Activated T-helper 1 cell treated with Interleukin-2 at 50 U/mL for 16 hours (primary cell): Measurements from ENCODE around the gene ACOX3.
"Not testable (repeated sequence)": the region's sequence is repeated elsewhere in the genome, so short reads cannot be mapped to it uniquely, and the experiment has no call there.

ENCODE experiments used
- DNase-seq: peaks from one replicate; pipeline ENCODE4 v3.0.0-alpha.2; 2020; ENCODE audit warnings: low read depth

ACOX3 gene

DNA sequence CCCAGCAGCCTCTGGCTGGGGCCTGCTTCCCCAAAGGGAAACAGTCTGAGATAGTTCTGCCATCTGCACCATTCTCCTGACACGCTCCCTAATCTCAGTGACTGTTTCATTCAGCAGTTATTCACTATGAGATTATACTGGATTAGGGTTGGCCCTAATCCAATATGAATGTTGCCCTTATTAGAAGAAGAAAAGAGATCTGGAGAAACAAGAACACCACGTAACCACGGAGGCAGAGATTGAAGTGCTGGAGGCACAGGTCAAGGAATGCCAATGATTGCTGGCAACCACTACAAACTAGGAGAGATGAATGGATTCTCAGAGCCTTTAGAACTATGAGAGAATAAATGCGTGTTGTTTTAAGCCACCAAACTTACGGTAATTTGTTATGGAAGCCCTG, 7.4 kb downstream of the ACOX3 start:
- DNase-seq = no peak

DNA sequence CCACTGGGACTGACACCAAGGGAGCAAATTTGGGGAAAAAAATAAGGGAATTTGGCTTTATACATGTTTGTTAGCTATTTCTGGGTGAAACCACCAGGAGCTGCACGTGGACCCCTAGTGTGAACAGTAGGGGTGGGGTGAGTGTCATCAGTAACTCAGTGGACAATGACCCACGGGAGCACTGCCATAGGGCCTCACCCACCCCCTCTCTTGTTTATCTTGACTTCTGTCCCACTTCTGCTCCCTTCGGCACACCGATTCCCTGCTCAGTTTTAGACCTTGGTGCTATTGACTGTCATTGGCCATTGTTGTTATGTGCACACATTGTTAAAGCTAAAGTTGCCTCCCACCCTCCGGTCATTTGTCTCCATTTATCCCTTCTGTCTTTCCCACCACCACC, 9.0 kb downstream of the ACOX3 start:
- no peak for DNase-seq

DNA sequence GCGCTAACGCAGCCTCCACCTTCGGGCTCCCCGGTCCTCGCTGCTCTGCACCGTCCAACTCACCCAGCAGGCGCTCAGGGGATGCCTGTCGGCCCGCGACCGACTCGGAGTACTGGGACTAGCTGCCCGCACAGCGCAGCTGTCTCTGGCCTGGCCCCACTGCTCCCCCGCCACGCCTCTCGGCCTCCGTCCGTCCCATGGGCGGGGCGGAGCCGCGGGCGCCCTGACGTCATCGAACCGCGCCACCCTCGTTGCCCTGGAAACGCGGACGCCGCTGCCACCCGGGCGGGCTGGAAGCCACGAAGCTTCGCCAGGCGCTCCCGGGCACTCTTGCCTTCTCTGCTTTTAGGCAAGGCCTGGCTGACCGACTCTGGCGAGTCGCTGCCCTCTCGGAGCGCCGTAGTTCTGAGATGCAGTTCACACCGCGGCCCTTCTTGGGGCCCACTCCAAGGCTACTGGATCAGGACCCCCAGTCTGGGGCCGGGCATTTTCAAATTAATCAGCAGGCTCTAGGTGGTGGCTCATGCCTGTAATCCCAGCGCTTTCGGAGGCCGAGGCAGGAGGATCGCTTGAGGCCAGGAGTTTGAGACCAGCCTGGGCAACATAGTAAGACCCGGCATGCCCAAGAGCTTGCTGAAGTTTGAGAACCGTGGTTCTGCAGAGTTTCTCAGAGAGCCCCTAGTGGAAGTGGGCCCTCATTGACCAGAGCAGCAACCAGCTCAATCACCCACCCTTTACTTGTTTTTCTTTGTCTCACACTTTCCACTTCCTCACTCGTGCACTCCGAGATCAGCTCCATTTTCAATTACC, 12.0 kb downstream of the ACOX3 start:
- DNase-seq = peak; percentile 89

DNA sequence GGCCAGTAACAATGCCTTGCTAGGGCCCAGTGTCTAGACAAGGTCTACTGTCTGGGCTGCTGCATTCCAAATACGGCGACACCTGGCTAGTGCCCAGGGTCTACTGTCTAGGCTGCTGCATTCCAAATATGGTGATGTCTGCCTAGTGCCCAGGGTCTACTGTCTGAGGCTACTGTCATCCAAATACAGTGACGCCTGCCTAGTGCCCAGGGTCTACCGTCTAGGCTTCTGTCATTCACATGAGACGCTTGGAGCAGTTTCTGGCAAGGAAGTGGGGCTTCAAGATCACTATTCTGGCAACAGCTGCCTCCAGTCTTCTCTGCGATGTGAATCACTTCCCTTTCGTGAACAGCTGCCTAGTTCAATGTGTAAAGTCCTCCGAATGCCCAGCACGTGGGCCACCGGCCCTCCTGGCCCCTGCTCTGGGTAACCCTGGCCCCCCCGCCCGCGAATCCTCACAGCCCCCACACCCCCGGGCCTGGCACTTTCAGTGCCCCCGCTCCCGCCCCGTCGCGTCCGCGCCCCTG, 12.7 kb downstream of the ACOX3 start:
- DNase-seq = no peak

DNA sequence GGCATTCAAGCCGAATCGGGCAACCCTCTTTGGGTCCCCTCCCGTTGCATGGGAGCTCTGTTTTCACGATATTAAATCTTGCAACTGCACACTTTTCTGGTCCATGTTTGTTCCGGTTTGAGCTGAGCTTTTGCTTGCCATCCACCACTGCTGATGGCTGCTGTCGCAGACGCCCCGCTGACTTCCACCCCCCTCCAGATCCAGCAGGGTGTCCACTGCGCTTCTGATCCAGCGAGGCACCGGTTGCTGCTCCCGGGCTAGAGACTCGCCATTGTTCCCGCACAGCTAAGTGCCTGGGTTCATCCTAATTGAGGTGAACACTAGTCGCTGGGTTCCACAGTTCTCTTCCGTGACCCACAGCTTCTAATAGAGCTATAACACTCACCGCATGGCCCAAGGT, 13.3 kb downstream of the ACOX3 start:
- DNase-seq = no peak

DNA sequence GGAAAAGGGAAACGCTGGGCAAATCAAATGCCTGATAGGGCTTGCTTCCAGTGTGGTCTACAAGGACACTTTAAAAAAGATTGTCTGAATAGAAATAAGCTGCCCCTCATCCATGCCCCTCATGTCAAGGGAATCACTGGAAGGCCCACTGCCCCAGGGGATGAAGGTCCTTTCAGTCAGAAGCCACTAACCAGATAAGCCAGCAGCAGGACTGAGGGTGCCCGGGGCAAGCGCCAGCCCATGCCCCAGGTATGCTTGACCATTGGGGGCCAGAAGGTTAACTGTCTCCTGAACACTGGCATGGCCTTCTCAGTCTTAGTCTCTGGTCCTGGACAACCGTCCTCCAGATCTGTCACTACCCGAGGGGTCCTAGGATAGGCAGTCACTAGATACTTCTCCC, 17.7 kb downstream of the ACOX3 start:
- DNase-seq = no peak

DNA sequence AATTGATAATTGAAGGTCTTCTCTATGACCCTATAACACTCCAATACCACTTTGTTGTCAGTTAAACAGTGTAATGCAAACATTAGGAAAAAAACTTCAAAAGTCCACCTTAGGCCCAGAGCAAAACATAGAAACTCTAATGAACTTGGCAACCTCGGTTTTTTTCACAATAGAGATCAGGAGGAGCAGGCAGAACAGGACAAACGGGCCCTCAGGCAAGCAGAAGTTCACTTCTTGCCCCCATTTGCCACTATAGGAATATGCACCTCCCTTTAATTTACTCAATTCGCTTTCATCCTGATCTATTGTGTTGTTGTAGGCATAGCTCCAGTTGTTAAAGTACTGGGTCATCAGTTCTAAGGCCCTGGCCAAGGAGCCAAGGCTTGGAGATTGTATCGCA, 18.2 kb downstream of the ACOX3 start:
- DNase-seq = no peak

DNA sequence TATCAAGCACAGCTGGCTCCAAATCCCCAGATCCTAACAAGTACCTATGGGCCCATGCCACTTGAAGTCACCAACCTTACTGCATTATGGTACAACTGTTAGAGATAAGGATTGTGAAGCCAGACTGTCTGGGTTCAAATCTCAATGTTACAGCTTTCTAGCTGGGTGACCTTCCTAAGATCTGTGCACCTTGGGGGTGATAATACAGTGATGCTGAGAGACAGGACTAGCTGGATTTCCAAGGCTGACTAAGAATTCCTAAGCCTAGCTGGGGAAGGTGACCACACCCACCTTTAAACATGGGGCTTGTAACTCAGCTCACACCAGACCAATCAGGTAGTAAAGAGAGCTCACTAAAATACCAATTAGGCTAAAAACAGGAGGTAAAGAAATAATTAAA, 20.4 kb downstream of the ACOX3 start:
- not testable (repeated sequence) for DNase-seq

DNA sequence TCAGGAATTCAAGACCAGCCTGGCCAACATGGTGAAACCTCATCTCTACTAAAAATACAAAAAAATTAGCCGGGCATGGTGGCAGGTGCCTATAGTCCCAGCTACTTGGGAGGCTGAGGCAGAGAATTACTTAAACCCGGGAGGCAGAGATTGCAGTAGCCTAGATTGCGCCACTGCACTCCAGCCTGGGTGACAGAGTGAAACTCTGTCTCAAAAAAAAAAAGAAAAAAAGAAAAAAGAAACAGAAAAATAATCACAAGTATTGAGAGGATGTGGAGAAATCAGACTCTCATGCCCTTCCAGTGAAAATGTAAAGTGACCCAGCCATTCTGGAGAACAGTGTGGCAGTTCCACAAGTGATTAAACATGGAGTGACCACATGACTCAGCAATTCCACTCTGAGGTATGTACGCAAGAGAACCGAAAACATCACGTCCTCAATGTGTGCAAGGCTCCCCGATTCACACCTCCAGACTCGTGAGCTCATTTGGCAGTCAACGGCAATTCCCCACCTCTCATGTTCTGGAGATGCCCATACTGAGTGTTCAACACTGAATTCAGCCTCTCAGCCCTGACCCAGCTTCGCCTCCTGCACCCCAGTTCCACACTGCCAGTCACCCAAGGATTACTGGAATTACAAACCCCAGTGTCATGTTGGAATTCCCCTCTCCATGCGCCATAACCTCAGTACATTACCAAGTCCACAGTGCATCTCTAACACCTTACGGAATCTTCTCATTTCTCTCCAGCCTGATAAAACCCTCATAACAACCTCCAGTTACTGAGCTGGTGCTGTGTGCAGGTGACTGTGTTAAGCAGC, 21.1 kb downstream of the ACOX3 start:
- DNase-seq = no peak

DNA sequence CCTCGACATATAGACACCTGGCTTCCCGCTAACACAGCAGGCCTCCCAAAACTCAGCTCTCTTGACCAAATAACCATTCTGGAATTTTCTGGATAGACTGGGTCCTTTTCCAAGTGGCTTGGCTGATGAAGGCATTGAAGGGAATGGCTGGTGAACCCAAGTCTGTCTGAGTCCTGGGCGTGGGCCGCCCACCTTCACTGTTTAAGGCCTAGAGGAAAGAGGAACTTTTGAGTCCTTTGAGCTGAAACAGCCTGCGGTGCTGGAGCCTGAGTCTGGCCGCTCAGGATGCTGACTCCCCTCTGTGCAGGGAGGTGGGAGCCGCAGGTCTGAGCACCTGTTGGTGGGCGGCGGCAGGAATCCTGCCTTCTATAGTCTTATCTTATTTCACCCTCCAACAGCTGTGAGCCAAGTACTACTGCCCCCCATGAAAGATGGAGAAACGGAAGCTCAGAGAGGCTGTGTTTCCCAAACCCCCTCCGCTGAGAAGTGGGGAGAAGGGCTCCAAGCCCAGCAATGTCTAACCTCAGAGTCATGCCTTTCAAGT, 23.4 kb downstream of the ACOX3 start:
- no peak for DNase-seq

DNA sequence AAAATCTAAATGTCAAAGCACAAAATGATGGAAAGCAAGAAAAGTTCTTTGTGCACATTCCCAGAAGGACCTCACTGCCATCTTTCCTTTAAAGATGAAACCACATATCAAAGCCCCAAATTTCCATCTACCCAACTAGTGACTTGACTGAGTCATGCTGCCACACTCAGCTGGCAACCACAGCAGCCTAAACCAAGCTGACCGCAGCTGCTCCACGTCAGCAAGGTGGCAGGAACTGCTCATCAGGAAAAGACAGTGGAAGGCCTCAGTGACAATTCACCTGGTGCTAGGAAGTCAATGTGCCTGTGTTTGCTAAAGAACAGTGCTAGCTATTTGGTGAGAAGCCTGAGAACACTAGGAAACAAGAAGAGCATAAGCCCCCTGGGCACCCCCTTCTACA, 26.1 kb downstream of the ACOX3 start:
- peak; percentile 22 for DNase-seq

DNA sequence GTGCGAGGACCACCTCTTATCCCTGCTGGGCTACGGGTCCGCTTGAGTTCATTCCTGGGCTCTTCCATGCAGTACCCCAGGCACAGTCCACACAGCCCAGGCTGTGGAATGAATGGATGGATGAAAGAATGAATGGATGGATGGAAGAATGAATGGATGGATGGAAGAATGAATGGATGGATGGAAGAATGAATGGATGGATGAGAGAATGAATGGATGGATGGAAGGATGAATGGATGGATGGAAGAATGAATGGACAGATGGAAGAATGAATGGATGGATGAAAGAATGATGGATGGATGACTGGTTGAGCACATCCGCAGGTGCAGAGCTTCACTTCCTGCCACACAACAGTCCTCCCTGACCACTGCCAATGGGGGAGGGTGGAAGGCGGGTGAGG, 28.2 kb downstream of the ACOX3 start:
- DNase-seq = no peak

DNA sequence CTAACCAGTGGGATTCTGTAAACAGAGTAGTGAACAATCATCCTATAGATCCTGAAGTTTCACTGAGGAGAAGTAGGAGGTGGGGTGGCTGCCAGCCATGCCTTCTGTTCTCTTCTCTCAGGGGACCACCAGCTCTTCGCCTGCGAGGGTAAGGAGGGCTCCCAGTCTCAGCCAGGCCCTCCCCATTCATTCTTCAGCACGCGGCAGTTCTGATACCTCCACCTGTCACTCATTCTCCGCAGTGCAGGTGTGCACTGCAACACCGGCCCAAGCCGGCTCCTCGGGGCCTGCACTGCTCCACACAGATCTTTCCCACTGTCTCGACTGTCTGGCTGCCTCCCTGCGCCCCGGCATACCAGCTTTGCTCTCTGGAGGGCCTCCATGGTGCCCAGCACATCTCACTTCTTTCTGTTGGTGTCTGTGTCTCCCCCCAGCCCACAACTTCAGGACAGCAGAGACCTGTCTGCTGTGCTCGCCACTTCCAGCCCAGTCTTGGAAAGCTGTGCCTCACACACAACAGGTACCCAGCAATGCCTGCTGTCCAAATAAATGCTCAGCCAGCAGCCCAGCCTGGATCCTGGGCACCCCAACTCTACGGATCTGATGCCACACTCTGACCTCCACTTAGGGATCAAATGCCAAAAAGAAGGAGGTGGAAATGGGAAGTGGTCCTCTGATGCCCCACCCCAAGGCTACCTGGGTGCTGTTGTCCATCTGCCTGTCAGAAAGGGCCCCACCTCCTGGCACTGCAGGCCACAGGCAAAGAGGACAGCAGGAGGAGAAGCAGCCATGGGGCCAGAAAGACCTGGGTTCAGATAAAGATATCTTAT, 29.0 kb downstream of the ACOX3 start:
- no peak for DNase-seq

DNA sequence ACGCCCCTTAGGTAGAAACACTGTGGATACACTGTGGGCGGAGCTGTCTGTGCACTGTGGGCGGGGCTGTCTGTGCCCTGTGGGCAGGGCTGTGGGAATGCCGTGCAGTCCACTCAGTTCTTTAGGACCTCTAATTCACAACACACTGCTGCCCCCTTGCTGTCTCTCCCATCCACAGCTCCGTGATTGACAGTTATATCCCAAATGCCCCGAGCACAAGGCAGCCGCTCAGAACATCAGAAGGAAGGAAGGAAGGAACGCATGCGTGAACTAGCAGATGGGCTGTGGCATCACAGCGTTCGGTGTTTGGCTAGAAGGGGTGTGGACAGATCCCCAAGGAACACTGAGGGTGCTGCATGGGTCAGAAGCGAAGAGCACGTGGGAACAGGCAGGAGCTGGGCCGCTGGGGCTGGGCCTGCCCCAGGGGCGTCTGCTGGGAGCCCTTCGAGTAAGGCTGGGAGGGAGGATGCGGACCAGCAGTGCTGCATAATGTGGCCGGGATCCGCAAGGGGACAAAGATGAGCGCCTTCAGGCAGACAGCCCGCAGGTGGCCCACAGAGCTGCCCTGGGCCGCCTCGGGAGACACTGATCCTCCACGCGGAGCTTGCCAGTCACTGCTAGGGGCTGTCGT, 29.8 kb downstream of the ACOX3 start:
- no peak for DNase-seq

DNA sequence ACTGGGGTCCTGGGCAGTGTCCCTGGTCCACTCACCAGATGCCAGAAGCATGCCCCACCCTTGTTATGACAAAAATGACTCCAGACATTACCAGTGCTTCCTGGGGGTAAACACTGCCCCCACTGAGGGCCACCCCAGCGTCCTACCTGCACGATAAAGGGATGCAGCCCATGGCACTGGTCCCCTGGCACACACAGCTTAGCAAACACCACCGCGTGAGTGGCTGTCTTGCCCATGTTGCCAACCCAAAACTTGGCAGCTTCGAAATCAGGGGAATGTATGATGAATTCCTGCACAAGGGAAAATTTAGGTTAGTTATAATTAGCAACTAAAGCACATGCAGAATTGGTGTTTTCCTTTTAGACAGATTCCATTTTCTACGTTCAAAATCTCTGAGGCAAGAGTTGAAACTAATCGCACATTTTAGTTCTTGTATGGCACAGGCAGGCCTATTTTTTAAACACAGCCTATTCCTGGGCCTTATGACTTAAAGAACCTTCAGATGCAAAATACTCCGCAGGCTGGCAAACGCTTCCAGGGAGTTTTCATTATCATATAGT, 30.4 kb downstream of the ACOX3 start:
- DNase-seq = no peak

DNA sequence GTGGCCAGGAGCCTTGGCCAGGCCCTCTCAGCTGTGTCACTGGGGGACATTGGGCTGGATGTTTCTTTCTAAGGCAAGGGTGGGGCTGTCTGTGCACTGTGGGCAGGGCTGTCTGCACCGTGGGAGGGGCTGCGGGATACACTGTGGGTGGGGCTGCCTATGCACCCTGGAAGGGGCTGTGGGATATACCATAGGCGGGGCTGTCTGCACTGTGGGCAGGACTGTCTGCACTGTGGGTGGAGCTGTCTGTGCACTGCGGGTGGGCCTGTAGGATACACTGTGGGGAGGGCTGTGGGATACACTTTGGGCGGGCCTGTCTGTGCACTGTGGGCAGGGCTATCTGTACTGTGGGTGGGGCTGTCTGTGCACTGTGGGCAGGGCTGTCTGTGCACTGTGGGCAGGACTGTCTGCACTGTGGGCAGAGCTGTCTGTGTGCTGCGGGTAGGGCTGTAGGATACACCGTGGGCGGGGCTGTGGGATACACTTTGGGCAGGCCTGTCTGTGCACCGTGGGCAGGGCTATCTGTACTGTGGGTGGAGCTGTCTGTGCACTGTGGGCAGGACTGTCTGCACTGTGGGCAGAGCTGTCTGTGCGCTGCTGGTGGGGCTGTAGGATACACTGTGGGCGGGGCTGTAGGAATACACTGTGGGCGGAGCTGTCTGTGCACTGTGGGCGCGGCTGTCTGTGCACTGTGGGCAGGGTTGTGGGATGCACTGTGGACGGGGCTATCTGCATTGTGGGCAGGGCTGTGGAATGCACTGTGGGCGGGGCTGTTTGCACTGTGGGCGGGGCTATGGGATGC, 31.1 kb downstream of the ACOX3 start:
- DNase-seq = peak; percentile 34

DNA sequence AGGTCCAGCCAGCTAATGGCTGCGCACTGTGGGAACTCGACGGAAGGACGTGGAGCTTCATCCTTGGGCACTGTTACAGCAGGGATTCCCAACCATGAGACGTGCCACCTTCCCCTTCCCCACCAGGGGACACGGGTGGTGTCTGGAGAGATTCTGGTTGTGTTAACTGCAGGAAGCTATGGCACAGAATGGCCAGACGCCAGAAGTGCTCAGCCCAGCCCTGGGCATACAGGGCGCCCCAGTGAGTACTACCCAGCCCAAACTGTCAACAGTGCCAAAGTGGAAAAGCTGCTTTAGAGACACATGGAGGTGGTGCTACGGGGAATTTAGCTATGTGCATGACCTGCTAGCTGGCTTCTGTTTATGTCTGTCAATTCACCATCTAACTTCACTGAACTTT, 32.8 kb downstream of the ACOX3 start:
- no peak for DNase-seq

DNA sequence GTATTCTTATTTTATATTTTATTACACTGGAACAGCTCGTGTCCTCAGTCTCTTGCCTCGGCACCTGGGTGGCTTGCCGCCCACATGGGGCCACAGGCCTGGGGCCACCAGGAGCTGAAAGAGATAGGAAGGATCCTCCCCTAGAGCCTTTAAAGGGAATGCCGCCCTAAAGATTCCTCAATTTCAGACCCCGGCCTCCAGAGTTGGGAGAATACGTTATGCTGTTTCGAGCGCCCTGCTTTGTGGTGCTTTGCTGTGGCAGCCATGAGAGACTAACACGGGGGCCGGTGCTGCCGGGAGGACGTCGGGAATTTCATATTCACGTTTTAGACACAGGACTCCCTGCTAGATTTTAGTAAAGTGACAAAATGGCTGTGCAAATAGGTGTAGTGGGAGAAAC, 33.2 kb downstream of the ACOX3 start:
- no peak for DNase-seq

DNA sequence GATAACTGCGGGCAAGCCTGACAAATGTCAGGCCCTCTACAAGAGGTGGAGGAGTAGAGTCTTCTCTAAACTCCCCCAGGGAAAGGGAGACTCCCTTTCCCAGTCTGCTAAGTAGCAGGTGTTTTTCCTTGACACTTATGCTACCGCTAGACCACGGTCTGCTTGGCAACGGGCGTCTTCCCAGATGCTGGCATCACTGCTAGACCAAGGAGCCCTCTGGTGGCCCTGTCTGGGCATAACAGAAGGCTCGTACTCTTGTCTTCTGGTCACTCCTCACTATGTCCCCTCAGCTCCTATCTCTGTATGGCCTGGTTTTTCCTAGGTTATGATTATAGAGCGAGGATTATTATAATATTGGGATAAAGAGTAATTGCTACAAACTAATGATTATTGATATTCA, 33.6 kb downstream of the ACOX3 start:
- not testable (repeated sequence) for DNase-seq

DNA sequence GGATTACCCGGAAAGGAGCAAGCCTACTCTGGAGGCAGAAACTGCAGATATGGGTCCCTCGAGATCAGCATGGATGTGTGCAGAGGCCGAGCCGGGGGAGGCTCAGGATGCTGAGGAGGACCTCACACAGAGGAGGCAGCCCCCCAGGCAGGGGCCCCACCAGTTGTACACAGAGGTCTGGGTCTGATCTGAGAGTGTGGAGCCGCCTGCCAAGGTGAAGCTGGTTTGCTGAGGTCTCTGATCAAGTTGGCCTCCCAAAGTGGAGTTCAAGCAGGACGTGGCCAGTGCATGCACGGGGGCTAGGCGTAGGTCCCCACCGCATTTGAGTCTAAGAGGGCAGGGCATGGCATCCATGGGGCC, 35.0 kb downstream of the ACOX3 start:
- no peak for DNase-seq
